H1 (cell line): ENCODE results near the gene WTIP. TPM values are rescaled to one million over a fixed set of nuclear protein-coding genes. Genes with fewer than 3 reads are reported as not detected.

Experiments used
- CTCF ChIA-PET: fragments of 300-600 bp; sonication (Branson Sonifier 250); formaldehyde crosslinking; loops from one replicate; lab custom pipeline; 2021; ENCODE audit not compliant: partially characterized antibody; lab: Charles Lee
- POLR2A ChIA-PET: fragments of 300-600 bp; sonication (Branson Sonifier 250); formaldehyde crosslinking; loops from one replicate; lab custom pipeline; 2021; ENCODE audit warnings: inconsistent platforms; ENCODE audit not compliant: partially characterized antibody; lab: Charles Lee
- DNase-seq, 2 experiments: peaks; one replicate each; pipeline versions ENCODE4 v3.0.0 to v3.0.0-alpha.2; 2010 to 2022; ENCODE audit warnings: low spot score in 2 of 2, low read depth in 1 of 2, mixed read lengths in 1 of 2
- FAIRE-seq: peaks from 2 replicates; lab custom pipeline; 2011; peaks lifted over from hg19 to GRCh38; lab: Jason Lieb, UNC
- H2AFZ ChIP-seq: 2 replicates; pipeline ENCODE4 v1.8.1; 2012; ENCODE audit warnings: low read length, inconsistent platforms
- H2AK5ac ChIP-seq: 2 replicates; pipeline ENCODE4 v1.6.1; 2013; ENCODE audit warnings: low read depth, low read length
- H2BK120ac ChIP-seq: replicated peaks from 2 replicates; pipeline ENCODE3; 2013; ENCODE audit warnings: low read depth, low read length, inconsistent platforms
- H2BK12ac ChIP-seq: 2 replicates; pipeline ENCODE4 v1.6.1; 2013; ENCODE audit warnings: low read depth, low read length
- H2BK15ac ChIP-seq: 2 replicates; pipeline ENCODE4 v1.6.1; 2013; ENCODE audit warnings: low read length
- H2BK20ac ChIP-seq: 2 replicates; pipeline ENCODE4 v1.6.1; 2013; ENCODE audit warnings: low read length
- H2BK5ac ChIP-seq: 2 replicates; pipeline ENCODE4 v1.6.1; 2013; ENCODE audit warnings: low read depth, low read length
- H3K14ac ChIP-seq: 2 replicates; pipeline ENCODE4 v1.6.1; 2013; ENCODE audit warnings: inconsistent platforms; ENCODE audit not compliant: insufficient read length
- H3K18ac ChIP-seq: 2 replicates; pipeline ENCODE4 v1.6.1; 2013; ENCODE audit warnings: low read length; ENCODE audit errors: extremely low read depth
- H3K23ac ChIP-seq: 2 replicates; pipeline ENCODE4 v1.6.1; 2013; ENCODE audit warnings: inconsistent platforms; ENCODE audit not compliant: insufficient read length
- H3K23me2 ChIP-seq: 2 replicates; pipeline ENCODE4 v1.6.1; 2013; ENCODE audit warnings: low read depth, low read length
- H3K27ac ChIP-seq: 2 replicates; pipeline ENCODE4 v1.6.1; 2011; ENCODE audit warnings: low read depth, low read length, inconsistent platforms
- H3K27me3 ChIP-seq, 4 experiments: replicated peaks in 1 of 4; 1 replicate in 1 of 4; 2 replicates in 3 of 4; pipeline versions ENCODE4 v1.6.1 to v1.8.1; 2011 to 2013; ENCODE audit warnings: low read length in 3 of 4, mild to moderate bottlenecking in 3 of 4, inconsistent platforms in 2 of 4, mixed read lengths in 2 of 4, moderate library complexity in 1 of 4; ENCODE audit not compliant: control insufficient read depth in 3 of 4, insufficient read depth in 3 of 4; ENCODE audit errors: extremely low read depth in 1 of 4
- H3K36me3 ChIP-seq, 4 experiments: 2 replicates each; pipeline versions ENCODE4 v1.6.1 to v1.8.1; 2011 to 2013; ENCODE audit warnings: mild to moderate bottlenecking in 4 of 4, low read length in 3 of 4, moderate library complexity in 2 of 4, control low read depth in 1 of 4, inconsistent platforms in 1 of 4; ENCODE audit not compliant: insufficient read depth in 4 of 4, control insufficient read depth in 2 of 4
- H3K4ac ChIP-seq: replicated peaks from 2 replicates; pipeline ENCODE3; 2013; ENCODE audit warnings: low read length, low read depth, mixed read lengths, inconsistent platforms; ENCODE audit not compliant: insufficient read length
- H3K4me1 ChIP-seq, 4 experiments: replicated peaks in 1 of 4; 1 replicate in 1 of 4; 2 replicates in 3 of 4; pipeline versions ENCODE4 v1.6.1 to v1.8.1; 2011 to 2013; ENCODE audit warnings: low read length in 3 of 4, inconsistent platforms in 2 of 4, mixed read lengths in 1 of 4; ENCODE audit not compliant: insufficient read depth in 4 of 4, control insufficient read depth in 3 of 4
- H3K4me2 ChIP-seq, 2 experiments: 2 replicates each; pipeline versions ENCODE4 v1.6.1 to v1.8.1; 2011 to 2013; ENCODE audit warnings: low read depth in 2 of 2, low read length in 2 of 2, control low read depth in 1 of 2, inconsistent platforms in 1 of 2, mild to moderate bottlenecking in 1 of 2; ENCODE audit not compliant: insufficient read depth in 1 of 2
- H3K4me3 ChIP-seq, 4 experiments: fragments of 200-600, 300-600 bp in 1 of 4; sonication (generic), shearing (Covaris generic), sonication (Bioruptor Twin) in 1 of 4; 2 replicates each; pipeline versions ENCODE4 v1.5.1 to v1.8.1; 2011 to 2016; ENCODE audit warnings: low read length in 4 of 4, low read depth in 3 of 4, control low read depth in 2 of 4, inconsistent platforms in 2 of 4, mild to moderate bottlenecking in 2 of 4, mixed read lengths in 1 of 4, moderate library complexity in 1 of 4; ENCODE audit not compliant: insufficient read depth in 2 of 4; ENCODE audit errors: extremely low read depth in 1 of 4
- H3K56ac ChIP-seq: replicated peaks from 2 replicates; pipeline ENCODE3; 2013; ENCODE audit warnings: low read depth, mild to moderate bottlenecking, mixed read lengths, low read length, inconsistent platforms; ENCODE audit not compliant: insufficient read length
- H3K79me1 ChIP-seq: 2 replicates; pipeline ENCODE4 v1.6.1; 2013; ENCODE audit warnings: low read depth, low read length, control low read depth
- H3K79me2 ChIP-seq, 2 experiments: 2 replicates each; pipeline versions ENCODE4 v1.6.1 to v1.8.1; 2012 to 2013; ENCODE audit warnings: low read length in 2 of 2, mild to moderate bottlenecking in 2 of 2, inconsistent platforms in 1 of 2; ENCODE audit not compliant: insufficient read depth in 2 of 2, control insufficient read depth in 1 of 2
- H3K9ac ChIP-seq, 4 experiments: replicated peaks in 1 of 4; 1 replicate in 1 of 4; 2 replicates in 3 of 4; pipeline versions ENCODE4 v1.6.1 to v1.8.1; 2011 to 2013; ENCODE audit warnings: low read depth in 3 of 4, low read length in 3 of 4, control low read depth in 2 of 4, mild to moderate bottlenecking in 2 of 4, moderate library complexity in 2 of 4, inconsistent platforms in 1 of 4; ENCODE audit errors: extremely low read depth in 1 of 4
- H3K9me3 ChIP-seq, 2 experiments: 2 replicates each; pipeline versions ENCODE4 v1.6.1 to v1.8.1; 2012 to 2013; ENCODE audit warnings: mild to moderate bottlenecking in 2 of 2, moderate library complexity in 2 of 2, control low read depth in 1 of 2, inconsistent platforms in 1 of 2, low read depth in 1 of 2, low read length in 1 of 2, mixed read lengths in 1 of 2; ENCODE audit not compliant: insufficient read depth in 2 of 2
- H4K20me1 ChIP-seq, 2 experiments: replicated peaks in 1 of 2; 2 replicates each; pipeline versions ENCODE3 to v1.8.1; 2011 to 2013; ENCODE audit warnings: inconsistent platforms in 2 of 2, low read length in 2 of 2, mild to moderate bottlenecking in 1 of 2; ENCODE audit not compliant: insufficient read depth in 2 of 2, control insufficient read depth in 1 of 2
- H4K5ac ChIP-seq: 2 replicates; pipeline ENCODE4 v1.6.1; 2013; ENCODE audit warnings: low read length, low read depth, mixed read lengths, inconsistent platforms; ENCODE audit not compliant: insufficient read length
- H4K8ac ChIP-seq: 2 replicates; pipeline ENCODE4 v1.8.0; 2013; ENCODE audit warnings: mild to moderate bottlenecking, moderate library complexity, low read length, inconsistent platforms; ENCODE audit not compliant: insufficient read depth; ENCODE audit errors: extremely low read depth
- H4K91ac ChIP-seq: replicated peaks from 2 replicates; pipeline ENCODE3; 2013; ENCODE audit warnings: low read length, mixed read lengths, inconsistent platforms; ENCODE audit not compliant: insufficient read length
- EP300 ChIP-seq, 2 experiments: IDR thresholded peaks; 1 replicate in 1 of 2; 2 replicates in 1 of 2; pipeline ENCODE4 v1.6.1; 2011 to 2012; ENCODE audit warnings: low read depth in 2 of 2, low read length in 2 of 2, mild to moderate bottlenecking in 2 of 2, borderline replicate concordance in 1 of 2, inconsistent platforms in 1 of 2, moderate library complexity in 1 of 2
- EZH2 ChIP-seq: fragments of 200-600 bp; sonication (generic); IDR thresholded peaks from 2 replicates; pipeline ENCODE4 v1.7.1; 2012; ENCODE audit warnings: low read depth, mild to moderate bottlenecking, moderate library complexity, low read length, inconsistent platforms; ENCODE audit not compliant: severe bottlenecking
- PHF8 ChIP-seq: fragments of 200-600 bp; sonication (generic); conservative IDR thresholded peaks from 2 replicates; pipeline ENCODE4 v1.7.1; 2012; ENCODE audit warnings: low read depth, mild to moderate bottlenecking, inconsistent platforms, low read length, moderate library complexity
- RAD21 ChIP-seq, 2 experiments: IDR thresholded peaks in 1 of 2; conservative IDR thresholded peaks in 1 of 2; 2 replicates each; pipeline ENCODE4 v1.6.1; 2011; ENCODE audit warnings: low read depth in 2 of 2, low read length in 2 of 2, improper control_type of control experiment in 1 of 2, inconsistent platforms in 1 of 2, mild to moderate bottlenecking in 1 of 2, moderate library complexity in 1 of 2
- TEAD4 ChIP-seq: IDR thresholded peaks from 2 replicates; pipeline ENCODE4 v1.6.1; 2012; ENCODE audit warnings: low read depth, low read length, inconsistent platforms, mixed read lengths
- whole genome bisulfite sequencing, 2 experiments: shearing (Covaris generic) in 1 of 2; methylation state at CpG; one replicate each; pipeline versions ENCODE4 v1.1.6 to v1.1.7; 2013 to 2015; ENCODE audit warnings: low lambda C conversion rate in 2 of 2, mixed read lengths in 2 of 2, inconsistent platforms in 1 of 2, low coverage in 1 of 2, missing lambda C conversion rate in 1 of 2; ENCODE audit not compliant: insufficient replicate concordance in 2 of 2, insufficient coverage in 1 of 2, insufficient read length in 1 of 2; ENCODE audit errors: extremely low coverage in 1 of 2, missing lambda C conversion rate in 1 of 2; 5-methylcytosine and 5-hydroxymethylcytosine counted together
- polyA plus RNA-seq, 7 experiments: library from polyadenylated mRNA; depleted of rRNA in 3 of 7; stranded (reverse) in 5 of 7; unstranded in 2 of 7; fragments of >200 nt in 5 of 7; fragments of 200-250 nt in 2 of 7; gene quantifications; 1 replicate in 5 of 7; 2 replicates in 1 of 7; 4 replicates in 1 of 7; pipeline versions ENCODE4 v1.2.1 to v1.2.3, GENCODE V29; 2011 to 2013; ENCODE audit warnings: missing spikeins in 2 of 7, mixed read lengths in 2 of 7
- total RNA-seq: library from RNA; stranded (reverse); fragmentation: NEBNext Ultra II Directional; extraction: Animal tissue kit (Norgen Biotek cat#: 25700); gene quantifications from 2 replicates; pipeline ENCODE4 v1.2.1, GENCODE V29; 2021

WTIP gene
- total and polyA plus RNA-seq, 2 of the 8 experiments (the other 6 are each of a cell fraction or from before 2014, with no cell fraction given) = 8.7 to 15.4 TPM

- Histone ChIP-seq H3K4me3 (no peak overlapping the region), H2AK5ac (no peak overlapping the region), H3K56ac (no peak overlapping the region), H2BK12ac (no peak overlapping the region), H3K79me1 (no peaks in the 10 kb centered on the region), H2BK15ac (no peak overlapping the region), H3K14ac (no peak overlapping the region), H4K91ac (no peak overlapping the region), H4K20me1 (peaks cover 0 to 2% of the 10 kb centered on the region in 2 experiments), H3K79me2 (no peaks in the 10 kb centered on the region), H2BK20ac (no peak overlapping the region), H4K5ac (no peak overlapping the region), H3K9me3 (peaks cover 0 to 2% of the 10 kb centered on the region in 2 experiments; a peak in 1 of 4 replicates), H4K8ac (no peak overlapping the region), H2BK5ac (no peak overlapping the region), H3K9ac (no peak overlapping the region), H2AFZ (no peak overlapping the region), H3K36me3 (peaks cover 9 to 29% (median 23%) of the 10 kb centered on the region in 4 experiments), H3K23ac (no peak overlapping the region), H3K4me2 (no peak overlapping the region), H3K4ac (no peak overlapping the region), H3K18ac (no peak overlapping the region), H3K27ac (no peak overlapping the region), H2BK120ac (no peak overlapping the region), H3K4me1 (0 out of 7 replicates have a peak, but pooled peaks cover 0 to 4% (median 0%) of the 10 kb centered on the region in 4 experiments), H3K27me3 (peaks cover 0 to 2% (median under 1%) of the 10 kb centered on the region in 4 experiments; a peak in 1 of 7 replicates), H3K23me2 (no peaks in the 10 kb centered on the region)
- ChIA-PET CTCF (interaction anchor here (2.6 kb wide), 1 partner anchor 26 kb away, joined by 8 read pairs; no protein-coding TSS in a partner anchor), POLR2A (interaction anchor here (1.0 to 8.6 kb wide), 7 partner anchors 10 to 46 kb away, joined by 3 to 47 read pairs (median 4); partner anchors contain the start of gene UBA2)
- DNase-seq = no peak
- FAIRE-seq = no peak
- TF ChIP-seq TEAD4 (no peak), RAD21 (IDR thresholded peaks at IDR 0.05 in 1 of 2, conservative IDR thresholded peaks at IDR 0.05 in 1 of 2; ENCODE audit: low read depth in 2 of 2, low read length in 2 of 2) (no peak), EP300 (IDR thresholded peaks at IDR 0.05; ENCODE audit: borderline replicate concordance in 1 of 2, low read depth in 2 of 2, low read length in 2 of 2) (no peak), EZH2 (no peak), PHF8 (no peak)
- WGBS, 2 experiments = 88% methylated on average over 4 of the region's 4 CpGs; no CpG with 5 or more reads in 1 of the 2 experiments
Measured at GRCh38 chr19:34474233-34474989, 7.1 kb upstream of the WTIP start.
